Panc1 (cell line): ENCODE measurements around the gene SFSWAP. TPM values are rescaled to one million over a fixed set of nuclear protein-coding genes. Genes with fewer than 3 reads are reported as not detected.
"Not testable (repeated sequence)": the region's sequence is repeated elsewhere in the genome, so short reads cannot be mapped to it uniquely, and the experiment has no call there.

Experiments
- ATAC-seq: fragments of 200-7000 bp; cut with Tn5 transposase; 2 replicates; pipeline ENCODE4 v1.9.1; 2020; ENCODE audit warnings: mild to moderate bottlenecking, moderate library complexity
- BruUV-seq: library from RNA; stranded (reverse); fragments of 400-500 nt; replicated peaks from 2 replicates; lab custom pipeline; 2021; lab: Mats Ljungman, UMichigan
- CTCF ChIA-PET: fragments of 300-600 bp; sonication (Branson Sonifier 250); formaldehyde crosslinking; loops from one replicate; lab custom pipeline; 2022; ENCODE audit warnings: antibody characterized with exemption; lab: Charles Lee
- POLR2A ChIA-PET: fragments of 300-600 bp; sonication (Branson Sonifier 250); formaldehyde crosslinking; loops from one replicate; lab custom pipeline; 2022; ENCODE audit warnings: antibody characterized with exemption; lab: Charles Lee
- DNase-seq: peaks from one replicate; pipeline ENCODE4 v3.0.0-alpha.2; 2010; ENCODE audit warnings: low read depth, low spot score
- H3K27ac ChIP-seq: 2 replicates; pipeline ENCODE4 v1.5.1; 2011; ENCODE audit warnings: mild to moderate bottlenecking, low read length, inconsistent platforms
- H3K27me3 ChIP-seq: fragments of 200-500 bp; sonication (Bioruptor generic); 2 replicates; pipeline ENCODE4 v1.6.0; 2014; ENCODE audit warnings: low read length, inconsistent platforms; ENCODE audit not compliant: control insufficient read depth, insufficient read depth
- H3K36me3 ChIP-seq: fragments of 200-500 bp; sonication (Bioruptor generic); 2 replicates; pipeline ENCODE4 v1.5.1; 2014; ENCODE audit warnings: inconsistent platforms, mild to moderate bottlenecking, low read length, moderate library complexity; ENCODE audit not compliant: control insufficient read depth, insufficient read depth
- H3K4me1 ChIP-seq: 2 replicates; pipeline ENCODE4 v1.5.1; 2011; ENCODE audit warnings: inconsistent platforms, mild to moderate bottlenecking, low read length, moderate library complexity; ENCODE audit not compliant: control insufficient read depth, insufficient read depth
- H3K4me3 ChIP-seq, 2 experiments: 2 replicates each; pipeline ENCODE4 v1.5.1; 2011 to 2012; ENCODE audit warnings: low read depth in 2 of 2, low read length in 2 of 2, mild to moderate bottlenecking in 2 of 2, inconsistent platforms in 1 of 2, moderate library complexity in 1 of 2
- H3K9me3 ChIP-seq: fragments of 200-500 bp; sonication (Bioruptor generic); 2 replicates; pipeline ENCODE4 v1.5.1; 2014; ENCODE audit warnings: low read depth, mild to moderate bottlenecking, inconsistent platforms, low read length, moderate library complexity; ENCODE audit not compliant: control insufficient read depth, insufficient read depth
- CTCF ChIP-seq: fragments of 450-650 bp; IDR thresholded peaks from 2 replicates; pipeline ENCODE4 v1.5.1; 2017; ENCODE audit warnings: mild to moderate bottlenecking
- POLR2AphosphoS5 ChIP-seq: IDR thresholded peaks from 2 replicates; pipeline ENCODE4 v1.6.1; 2012; ENCODE audit warnings: mild to moderate bottlenecking, low read depth, low read length, moderate library complexity
- REST ChIP-seq, 2 experiments: IDR thresholded peaks; 2 replicates each; pipeline ENCODE4 v1.6.1; 2011 to 2012; ENCODE audit warnings: low read depth in 2 of 2, control low read depth in 1 of 2, low read length in 1 of 2, mild to moderate bottlenecking in 1 of 2, moderate library complexity in 1 of 2; ENCODE audit not compliant: insufficient read depth in 1 of 2
- SIN3A ChIP-seq: IDR thresholded peaks from 2 replicates; pipeline ENCODE4 v1.6.1; 2012; ENCODE audit warnings: low read depth, mild to moderate bottlenecking, low read length, moderate library complexity, borderline replicate concordance; ENCODE audit not compliant: insufficient read depth
- TCF7L2 ChIP-seq: IDR thresholded peaks from 2 replicates; pipeline ENCODE4 v1.6.1; 2011; ENCODE audit warnings: mild to moderate bottlenecking, low read depth, low read length, inconsistent platforms
- in situ Hi-C: cut with HindIII; loops from 2 replicates; pipeline ENCODE4 v1.10.0; 2016; ENCODE audit warnings: low sequenced_read_pairs, low pct_unique_long_range_greater_than_20kb
- intact Hi-C: fragments of 100-400 bp; cut with micrococcal nuclease; formaldehyde crosslinking; loops from one replicate; pipeline ENCODE4 v1.10.0; 2022; ENCODE audit not compliant: unreplicated experiment
- total RNA-seq: library from RNA; stranded (reverse); gene quantifications from one replicate; pipeline ENCODE4 v1.2.1, GENCODE V29; 2021; ENCODE audit not compliant: unreplicated experiment

Gene SFSWAP
- total RNA-seq, 1 experiment from 2014 or later = 41.6 TPM

- Histone ChIP-seq H3K27ac (no peak overlapping the region), H3K9me3 (no peaks in the 10 kb centered on the region), H3K4me1 (no peaks in the 10 kb centered on the region), H3K27me3 (no peaks in the 10 kb centered on the region), H3K36me3 (no peaks in the 10 kb centered on the region), H3K4me3 (no peak overlapping the region)
- in situ Hi-C loops (no loop called here), intact Hi-C loops (no loop called here)
- DNase-seq = no peak
- CTCF ChIA-PET = no interaction called here
- TF ChIP-seq CTCF = no peak
- no peak for TF ChIP-seq TCF7L2
- TF ChIP-seq REST (IDR thresholded peaks at IDR 0.05; ENCODE audit: insufficient read depth in 1 of 2, low read depth in 2 of 2, low read length in 1 of 2) = no peak
- no peak for TF ChIP-seq SIN3A
- no peak for TF ChIP-seq POLR2AphosphoS5
- POLR2A ChIA-PET = no interaction called here
- no TSS peak for BruUV-seq
- no peak for ATAC-seq
Observed at GRCh38 chr12:131808744-131809371, 98.0 kb downstream of the SFSWAP start.

GRCh38 chr12:131809476-131810254, 98.8 kb downstream of the SFSWAP start:
- CTCF ChIA-PET, H3K4me3 ChIP-seq, DNase-seq, H3K27me3 ChIP-seq, H3K4me1 ChIP-seq, H3K36me3 ChIP-seq, H3K9me3 ChIP-seq, ATAC-seq, H3K27ac ChIP-seq, BruUV-seq, in situ Hi-C loops, POLR2A ChIA-PET: not testable (repeated sequence)
- intact Hi-C loops = loop anchor here (10.0 kb wide), 1 partner anchor 715 kb away; no protein-coding TSS in a partner anchor

- TF ChIP-seq POLR2AphosphoS5 (no peak), REST (IDR thresholded peaks at IDR 0.05; ENCODE audit: insufficient read depth in 1 of 2, low read depth in 2 of 2, low read length in 1 of 2) (no peak), TCF7L2 (no peak), SIN3A (no peak), CTCF (no peak)
- H3K36me3 ChIP-seq = no peaks in the 10 kb centered on the region
- in situ Hi-C loops (no loop called here), intact Hi-C loops (loop anchor here (10.0 kb wide), 1 partner anchor 716 kb away; no protein-coding TSS in a partner anchor)
- no peak overlapping the region for H3K27ac ChIP-seq
- no peak overlapping the region for H3K4me3 ChIP-seq
- CTCF ChIA-PET = interaction anchor here (0.6 kb wide), 1 partner anchor 282 kb away, joined by 3 read pairs; no protein-coding TSS in a partner anchor
- no peak for DNase-seq
- POLR2A ChIA-PET = no interaction called here
- ATAC-seq = no peak
- no peaks in the 10 kb centered on the region for H3K9me3 ChIP-seq
- no TSS peak for BruUV-seq
- H3K27me3 ChIP-seq = no peaks in the 10 kb centered on the region
- H3K4me1 ChIP-seq = no peaks in the 10 kb centered on the region
Observed at GRCh38 chr12:131810726-131811125, 99.8 kb downstream of the SFSWAP start.
